ENCODE measurements around the gene PTX4. TPM values are rescaled to one million over a fixed set of nuclear protein-coding genes. Genes with fewer than 3 reads are reported as not detected.

PTX4 gene
- total RNA-seq, 1 donor from 2014 or later = 2.2 TPM

GRCh38 chr16:1500465-1501150 is 11.9 kb upstream of the PTX4 start:
- H3K36me3 Mint-ChIP-seq (ENCODE audit: unreplicated experiment) = no peaks in the 10 kb centered on the region

GRCh38 chr16:1499756-1500464 is 11.2 kb upstream of the PTX4 start:
- H3K4me1 Mint-ChIP-seq (ENCODE audit: low read depth, unreplicated experiment) = no peaks in the 10 kb centered on the region
- H3K27ac Mint-ChIP-seq (ENCODE audit: unreplicated experiment) = no peak overlapping the region
- H3K36me3 Mint-ChIP-seq (ENCODE audit: unreplicated experiment) = no peaks in the 10 kb centered on the region
- peaks cover 3% of the 10 kb centered on the region for H3K9me3 Mint-ChIP-seq (ENCODE audit: unreplicated experiment)
- no peak for DNase-seq
- no peak overlapping the region for H3K4me3 Mint-ChIP-seq (ENCODE audit: unreplicated experiment)
- peaks cover under 1% of the 10 kb centered on the region for H3K27me3 Mint-ChIP-seq (ENCODE audit: unreplicated experiment)
- TF ChIP-seq CTCF (IDR thresholded peaks at IDR 0.05; ENCODE audit: partially characterized antibody, unreplicated experiment) = no peak

More at GRCh38 chr16:1500465-1501150, 11.9 kb upstream of the PTX4 start:
- no peak for TF ChIP-seq CTCF (IDR thresholded peaks at IDR 0.05; ENCODE audit: partially characterized antibody, unreplicated experiment)
- DNase-seq = no peak
- Mint-ChIP-seq H3K27ac (ENCODE audit: unreplicated experiment) (no peak overlapping the region), H3K27me3 (ENCODE audit: unreplicated experiment) (no peaks in the 10 kb centered on the region), H3K4me3 (ENCODE audit: unreplicated experiment) (no peak overlapping the region), H3K4me1 (ENCODE audit: low read depth, unreplicated experiment) (no peaks in the 10 kb centered on the region), H3K9me3 (ENCODE audit: unreplicated experiment) (peaks cover 3% of the 10 kb centered on the region)

DNA sequence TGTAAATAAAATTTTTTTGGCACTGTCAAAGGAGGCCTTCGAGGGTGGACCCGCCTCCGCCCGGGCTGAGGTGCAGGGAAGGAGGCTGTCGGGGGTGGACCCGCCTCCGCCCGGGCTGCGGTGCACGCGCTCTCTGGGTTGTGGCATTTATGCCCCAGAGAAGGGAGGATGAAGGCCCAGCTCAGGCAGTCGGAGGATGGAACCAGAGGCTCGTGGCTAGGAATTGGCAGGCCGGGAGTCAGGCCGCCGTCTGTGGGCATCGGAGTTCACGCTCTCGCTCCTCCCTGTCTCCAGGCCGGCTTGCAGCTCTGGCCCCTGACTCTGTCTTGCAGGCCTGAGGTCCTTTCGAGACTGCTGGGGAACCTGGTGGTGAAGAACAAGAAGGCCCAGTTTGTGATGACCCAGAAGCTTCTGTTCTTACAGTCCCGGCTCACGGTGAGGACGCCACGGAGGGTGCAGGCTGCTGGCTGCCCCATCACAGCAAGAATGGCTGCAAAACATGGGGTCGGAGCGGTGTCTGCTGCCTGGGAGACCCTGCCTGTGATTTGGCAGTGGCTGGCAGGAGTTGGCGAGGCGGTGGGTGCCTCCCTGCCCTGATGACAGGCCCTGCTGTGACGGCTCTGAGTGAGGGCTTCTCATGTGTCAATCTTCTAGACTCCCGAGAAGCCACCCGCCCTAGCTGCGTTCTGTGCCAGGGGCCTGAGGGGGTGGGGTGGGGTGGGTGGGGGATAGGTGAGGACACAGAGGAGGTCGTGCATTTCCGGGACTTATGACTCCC is 10.3 kb upstream of the PTX4 start:
- H3K27ac Mint-ChIP-seq (ENCODE audit: unreplicated experiment) = no peak overlapping the region
- no peaks in the 10 kb centered on the region for H3K36me3 Mint-ChIP-seq (ENCODE audit: unreplicated experiment)
- H3K27me3 Mint-ChIP-seq (ENCODE audit: unreplicated experiment) = peaks cover 4% of the 10 kb centered on the region
- TF ChIP-seq CTCF (IDR thresholded peaks at IDR 0.05; ENCODE audit: partially characterized antibody, unreplicated experiment) = no peak
- no peaks in the 10 kb centered on the region for H3K4me1 Mint-ChIP-seq (ENCODE audit: low read depth, unreplicated experiment)
- no peak overlapping the region for H3K4me3 Mint-ChIP-seq (ENCODE audit: unreplicated experiment)
- DNase-seq = no peak
- peaks cover 7% of the 10 kb centered on the region for H3K9me3 Mint-ChIP-seq (ENCODE audit: unreplicated experiment)

DNA sequence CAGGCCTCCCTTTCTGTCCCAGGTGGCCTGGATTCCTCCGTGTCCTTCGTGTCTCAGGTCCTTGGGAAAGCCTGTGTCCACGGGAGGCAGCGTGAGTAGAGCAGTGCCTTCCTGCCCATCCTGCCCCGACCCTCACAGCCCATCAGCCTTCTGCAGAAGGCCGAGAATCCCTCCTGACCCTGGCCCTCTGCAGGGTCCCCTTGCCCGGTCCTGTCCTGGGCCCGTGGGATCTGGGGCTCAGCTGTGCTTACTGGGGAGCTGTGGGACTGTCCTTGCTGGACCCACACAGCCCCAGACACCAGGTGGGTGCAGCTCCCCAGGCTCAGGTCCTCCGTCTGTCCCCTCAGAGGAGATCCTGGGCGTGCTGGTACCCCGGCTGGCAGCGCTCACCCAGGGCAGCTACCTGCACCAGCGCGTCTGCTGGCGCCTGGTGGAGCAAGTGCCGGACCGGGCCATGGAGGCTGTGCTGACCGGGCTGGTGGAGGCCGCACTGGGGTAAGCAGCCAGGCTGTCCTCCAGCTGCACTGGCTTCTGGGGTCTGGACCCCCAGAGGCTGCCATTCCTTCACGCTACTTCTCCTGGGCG is 8.4 kb upstream of the PTX4 start:
- peak overlapping the region; percentile 7 for H3K4me3 Mint-ChIP-seq (ENCODE audit: unreplicated experiment)
- peak overlapping the region; percentile 55 for H3K27ac Mint-ChIP-seq (ENCODE audit: unreplicated experiment)
- no peaks in the 10 kb centered on the region for H3K36me3 Mint-ChIP-seq (ENCODE audit: unreplicated experiment)

More for the DNA sequence above, 8.4 kb upstream of the PTX4 start:
- Mint-ChIP-seq H3K27me3 (ENCODE audit: unreplicated experiment) (peaks cover 6% of the 10 kb centered on the region), H3K9me3 (ENCODE audit: unreplicated experiment) (peaks cover 12% of the 10 kb centered on the region), H3K4me1 (ENCODE audit: low read depth, unreplicated experiment) (peaks cover 4% of the 10 kb centered on the region)
- no peak for TF ChIP-seq CTCF (IDR thresholded peaks at IDR 0.05; ENCODE audit: partially characterized antibody, unreplicated experiment)
- DNase-seq = no peak
